HCT116 (cell line): ENCODE results near the gene CLIC4. TPM values are rescaled to one million over a fixed set of nuclear protein-coding genes. Genes with fewer than 3 reads are reported as not detected.

Source experiments
- ATAC-seq: fragments of 200-7000 bp; cut with Tn5 transposase; 2 replicates; pipeline ENCODE4 v1.9.1; 2020; ENCODE audit warnings: mild to moderate bottlenecking, moderate library complexity
- BruUV-seq: library from RNA; stranded (reverse); fragments of 400-500 nt; replicated peaks from 2 replicates; lab custom pipeline; 2021; lab: Mats Ljungman, UMichigan
- CTCF ChIA-PET: fragments of 300-600 bp; sonication (Branson Sonifier 250); formaldehyde crosslinking; loops from one replicate; lab custom pipeline; 2021; ENCODE audit warnings: antibody characterized with exemption; lab: Charles Lee
- POLR2A ChIA-PET: fragments of 300-600, 350-600 bp; sonication (Branson Sonifier 250); formaldehyde crosslinking; loops from one replicate; lab custom pipeline; 2021; ENCODE audit warnings: antibody characterized with exemption; lab: Charles Lee
- RAD21 ChIA-PET, 2 experiments: fragments of 300-600 bp; sonication (Branson Sonifier 250); formaldehyde crosslinking; loops; one replicate each; lab custom pipeline; 2023; ENCODE audit warnings: low total read pairs in 2 of 2; ENCODE audit not compliant: uncharacterized antibody in 2 of 2, unreplicated experiment in 2 of 2, low non-redundant PET in 1 of 2; lab: Charles Lee
- DNase-seq: peaks from one replicate; pipeline ENCODE4 v3.0.0-alpha.2; 2010; ENCODE audit warnings: low read depth, low spot score
- H2AFZ ChIP-seq: fragments of 200-600 bp; shearing (Covaris generic), sonication (generic); 2 replicates; pipeline ENCODE4 v1.6.1; 2017; ENCODE audit warnings: low read depth, mixed run types, mixed read lengths, antibody characterized with exemption, low read length; ENCODE audit not compliant: poor library complexity, severe bottlenecking
- H3K27ac ChIP-seq: 2 replicates; pipeline ENCODE4 v1.5.1; 2012; ENCODE audit warnings: low read depth, low read length
- H3K27me3 ChIP-seq: fragments of 200-600 bp; sonication (generic); 2 replicates; pipeline ENCODE4 v1.6.1; 2016; ENCODE audit warnings: mixed run types, low read length, mixed read lengths; ENCODE audit not compliant: insufficient read depth
- H3K36me3 ChIP-seq, 2 experiments: fragments of 200-500 bp in 1 of 2; fragments of 200-600 bp in 1 of 2; sonication (Bioruptor generic) in 1 of 2; sonication (generic) in 1 of 2; 2 replicates each; pipeline versions ENCODE4 v1.5.1 to v1.6.1; 2014 to 2016; ENCODE audit warnings: low read length in 2 of 2, inconsistent platforms in 1 of 2, mixed read lengths in 1 of 2, mixed run types in 1 of 2; ENCODE audit not compliant: insufficient read depth in 2 of 2, control insufficient read depth in 1 of 2
- H3K4me1 ChIP-seq, 2 experiments: fragments of 200-600 bp in 1 of 2; sonication (generic) in 1 of 2; 2 replicates each; pipeline versions ENCODE4 v1.5.1 to v1.6.1; 2012 to 2017; ENCODE audit warnings: low read length in 2 of 2, inconsistent platforms in 1 of 2, mild to moderate bottlenecking in 1 of 2, mixed read lengths in 1 of 2, mixed run types in 1 of 2, moderate library complexity in 1 of 2; ENCODE audit not compliant: insufficient read depth in 2 of 2, control insufficient read depth in 1 of 2
- H3K4me2 ChIP-seq: fragments of 200-600 bp; sonication (generic); 2 replicates; pipeline ENCODE4 v1.6.1; 2017; ENCODE audit warnings: mixed run types, low read length, mixed read lengths
- H3K4me3 ChIP-seq, 2 experiments: fragments of 200-600 bp in 1 of 2; sonication (generic) in 1 of 2; replicated peaks in 1 of 2; 2 replicates each; pipeline ENCODE4 v1.5.1; 2011 to 2016; ENCODE audit warnings: low read length in 2 of 2, control low read depth in 1 of 2, low read depth in 1 of 2, mild to moderate bottlenecking in 1 of 2, mixed read lengths in 1 of 2, mixed run types in 1 of 2
- H3K79me2 ChIP-seq: fragments of 200-600 bp; sonication (generic); 2 replicates; pipeline ENCODE4 v1.6.1; 2017; ENCODE audit warnings: mild to moderate bottlenecking, mixed run types, low read length, moderate library complexity, mixed read lengths; ENCODE audit not compliant: insufficient read depth
- H3K9ac ChIP-seq: fragments of 200-600 bp; sonication (generic); 2 replicates; pipeline ENCODE4 v1.6.1; 2016; ENCODE audit warnings: low read length, mixed read lengths
- H3K9me2 ChIP-seq: fragments of 200-600 bp; sonication (generic), shearing (Covaris generic); 2 replicates; pipeline ENCODE4 v1.6.1; 2017; ENCODE audit warnings: mixed run types, mild to moderate bottlenecking, moderate library complexity; ENCODE audit not compliant: insufficient read depth
- H3K9me3 ChIP-seq, 2 experiments: fragments of 200-500 bp in 1 of 2; fragments of 200-600 bp in 1 of 2; sonication (Bioruptor generic) in 1 of 2; sonication (generic) in 1 of 2; 2 replicates each; pipeline ENCODE4 v1.6.1; 2014 to 2017; ENCODE audit warnings: low read length in 2 of 2, mixed read lengths in 2 of 2, inconsistent platforms in 1 of 2, low read depth in 1 of 2, mild to moderate bottlenecking in 1 of 2, mixed run types in 1 of 2, moderate library complexity in 1 of 2; ENCODE audit not compliant: control insufficient read depth in 1 of 2, insufficient read depth in 1 of 2
- H4K20me1 ChIP-seq: fragments of 200-600 bp; sonication (generic), shearing (Covaris generic); 2 replicates; pipeline ENCODE4 v1.6.1; 2017; ENCODE audit warnings: mixed run types, mild to moderate bottlenecking, moderate library complexity; ENCODE audit not compliant: insufficient read depth
- EZH2 ChIP-seq: fragments of 200-600 bp; sonication (generic); IDR thresholded peaks from 2 replicates; pipeline ENCODE4 v1.6.1; 2017; ENCODE audit warnings: antibody characterized with exemption, mixed run types
- POLR2AphosphoS5 ChIP-seq: IDR thresholded peaks from 2 replicates; pipeline ENCODE4 v1.6.1; 2011; ENCODE audit warnings: mild to moderate bottlenecking, low read depth, low read length, moderate library complexity
- SIN3A ChIP-seq: IDR thresholded peaks from 2 replicates; pipeline ENCODE4 v1.6.1; 2012; ENCODE audit warnings: low read depth
- SP1 ChIP-seq: IDR thresholded peaks from 2 replicates; pipeline ENCODE4 v1.6.1; 2012; ENCODE audit warnings: low read depth
- ZBTB33 ChIP-seq: IDR thresholded peaks from 2 replicates; pipeline ENCODE4 v1.6.1; 2011; ENCODE audit warnings: mild to moderate bottlenecking, low read length, moderate library complexity; ENCODE audit not compliant: insufficient replicate concordance; ENCODE audit errors: extremely low read depth
- ZFX ChIP-seq: fragments of 450-650 bp; IDR thresholded peaks from 2 replicates; pipeline ENCODE4 v1.6.1; 2017
- intact Hi-C: fragments of 100-400 bp; cut with micrococcal nuclease; formaldehyde crosslinking; loops from 2 replicates; pipeline ENCODE4 v1.10.0; 2022
- total RNA-seq: library from RNA; stranded (reverse); gene quantifications from one replicate; pipeline ENCODE4 v1.2.1, GENCODE V29; 2021; ENCODE audit not compliant: unreplicated experiment
- TF ChIP-seq, protein P1 (sequence below), 3 experiments: fragments of 200-600 bp in 1 of 3; sonication (generic) in 1 of 3; IDR thresholded peaks in 2 of 3; conservative IDR thresholded peaks in 1 of 3; 2 replicates each; pipeline ENCODE4 v1.5.1; 2012 to 2017; ENCODE audit warnings: low read depth in 2 of 3, low read length in 2 of 3, antibody characterized with exemption in 1 of 3, borderline replicate concordance in 1 of 3, control low read depth in 1 of 3, mild to moderate bottlenecking in 1 of 3, mixed read lengths in 1 of 3, mixed run types in 1 of 3, moderate library complexity in 1 of 3; ENCODE audit not compliant: insufficient read depth in 1 of 3
- TF ChIP-seq, protein P2 (sequence below): IDR thresholded peaks from 2 replicates; pipeline ENCODE4 v1.6.1; 2012

The CLIC4 gene
- total RNA-seq, 1 experiment from 2014 or later, result 77.2 TPM

DNA sequence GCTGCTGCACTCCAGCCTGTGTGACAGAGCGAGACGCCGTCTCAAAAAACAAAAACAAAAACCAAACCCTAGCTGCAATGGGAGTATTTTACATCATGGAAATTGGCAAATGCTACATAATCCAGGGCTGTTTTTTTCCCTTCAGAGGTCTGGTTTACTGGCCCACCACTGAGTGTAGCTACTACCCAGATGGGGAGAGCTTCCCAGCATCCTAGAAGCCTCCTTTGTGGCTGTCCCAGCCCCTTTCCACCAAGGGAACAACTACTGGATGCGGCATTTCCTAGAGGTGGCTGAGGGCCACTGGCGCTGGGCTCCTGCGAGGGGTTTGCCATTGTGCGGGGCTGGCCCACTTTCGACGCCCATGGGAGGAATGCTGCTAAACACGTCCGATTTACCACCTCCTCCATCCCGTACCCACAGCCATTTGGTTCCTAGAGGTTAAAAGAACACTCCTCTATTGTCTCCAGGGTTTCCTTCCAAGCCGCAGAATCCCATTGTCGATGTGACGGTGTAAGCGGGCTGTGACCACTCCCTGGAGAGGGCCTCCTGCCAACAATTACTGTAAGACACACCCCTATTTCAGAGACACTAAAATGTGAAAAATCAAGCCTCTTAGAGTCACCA lies 129.5 kb downstream of the CLIC4 start:
- Histone ChIP-seq H3K9me3 (no peaks in the 10 kb centered on the region), H3K9me2 (no peaks in the 10 kb centered on the region), H3K36me3 (no peaks in the 10 kb centered on the region), H3K79me2 (no peaks in the 10 kb centered on the region), H4K20me1 (no peaks in the 10 kb centered on the region), H3K27me3 (no peaks in the 10 kb centered on the region), H2AFZ (no peak overlapping the region), H3K9ac (no peak overlapping the region), H3K4me2 (no peak overlapping the region), H3K27ac (no peak overlapping the region), H3K4me1 (peaks cover 0 to 11% of the 10 kb centered on the region in 2 experiments; a peak in 3 of 4 replicates), H3K4me3 (no peak overlapping the region)
- DNase-seq, result no peak
- ChIA-PET RAD21 (no interaction called here), POLR2A (no interaction called here), CTCF (interaction anchor here (0.7 to 1.4 kb wide), 2 partner anchors 24 to 112 kb away, joined by 3 to 5 read pairs; no protein-coding TSS in a partner anchor)
- BruUV-seq, result no TSS peak
- no peak for ATAC-seq
- TF ChIP-seq SP1, result no peak
- TF ChIP-seq ZFX, result no peak
- TF ChIP-seq, protein P1, sequence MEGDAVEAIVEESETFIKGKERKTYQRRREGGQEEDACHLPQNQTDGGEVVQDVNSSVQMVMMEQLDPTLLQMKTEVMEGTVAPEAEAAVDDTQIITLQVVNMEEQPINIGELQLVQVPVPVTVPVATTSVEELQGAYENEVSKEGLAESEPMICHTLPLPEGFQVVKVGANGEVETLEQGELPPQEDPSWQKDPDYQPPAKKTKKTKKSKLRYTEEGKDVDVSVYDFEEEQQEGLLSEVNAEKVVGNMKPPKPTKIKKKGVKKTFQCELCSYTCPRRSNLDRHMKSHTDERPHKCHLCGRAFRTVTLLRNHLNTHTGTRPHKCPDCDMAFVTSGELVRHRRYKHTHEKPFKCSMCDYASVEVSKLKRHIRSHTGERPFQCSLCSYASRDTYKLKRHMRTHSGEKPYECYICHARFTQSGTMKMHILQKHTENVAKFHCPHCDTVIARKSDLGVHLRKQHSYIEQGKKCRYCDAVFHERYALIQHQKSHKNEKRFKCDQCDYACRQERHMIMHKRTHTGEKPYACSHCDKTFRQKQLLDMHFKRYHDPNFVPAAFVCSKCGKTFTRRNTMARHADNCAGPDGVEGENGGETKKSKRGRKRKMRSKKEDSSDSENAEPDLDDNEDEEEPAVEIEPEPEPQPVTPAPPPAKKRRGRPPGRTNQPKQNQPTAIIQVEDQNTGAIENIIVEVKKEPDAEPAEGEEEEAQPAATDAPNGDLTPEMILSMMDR (IDR thresholded peaks at IDR 0.05 in 2 of 3, conservative IDR thresholded peaks at IDR 0.05 in 1 of 3; ENCODE audit: borderline replicate concordance in 1 of 3, insufficient read depth in 1 of 3, low read depth in 2 of 3, low read length in 2 of 3), result no peak
- TF ChIP-seq, protein P2, sequence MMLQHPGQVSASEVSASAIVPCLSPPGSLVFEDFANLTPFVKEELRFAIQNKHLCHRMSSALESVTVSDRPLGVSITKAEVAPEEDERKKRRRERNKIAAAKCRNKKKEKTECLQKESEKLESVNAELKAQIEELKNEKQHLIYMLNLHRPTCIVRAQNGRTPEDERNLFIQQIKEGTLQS, result no peak
- TF ChIP-seq SIN3A, result no peak
- TF ChIP-seq EZH2, result no peak
- no peak for TF ChIP-seq POLR2AphosphoS5
- no peak for TF ChIP-seq ZBTB33
- intact Hi-C loops, result no loop called here
